Measurements from ENCODE around the gene TNNT3. TPM values are rescaled to one million over a fixed set of nuclear protein-coding genes. Genes with fewer than 3 reads are reported as not detected.

TNNT3 gene
- total RNA-seq, 4 donors from 2014 or later, result 3.2 to 60.6 (median 29.3) TPM; not detected in 1

- H3K27me3 ChIP-seq, result no peaks in the 10 kb centered on the region
- DNase-seq, result peak in 1 of 2 donors; percentile 12
- peak overlapping the region in 1 of 2 donors; percentile 61 for H3K27ac ChIP-seq
- no peak overlapping the region for H3K4me3 ChIP-seq
- intact Hi-C loops (cut with DNase I; ENCODE audit: low total_unique reads), result no loop called here
- H3K9me3 ChIP-seq, result no peaks in the 10 kb centered on the region
- TF ChIP-seq POLR2A (IDR thresholded peaks at IDR 0.05), result no peak
- H3K4me1 ChIP-seq, result no peaks in the 10 kb centered on the region
- no peaks in the 10 kb centered on the region for H3K36me3 ChIP-seq
Observed at GRCh38 chr11:1967641-1968225, 48.2 kb downstream of the TNNT3 start.

GRCh38 chr11:1968454-1969002, 49.0 kb downstream of the TNNT3 start:
- H3K9me3 ChIP-seq, result no peaks in the 10 kb centered on the region
- DNase-seq, result peak in 1 of 2 donors; percentile 16
- H3K4me1 ChIP-seq, result no peaks in the 10 kb centered on the region
- no peak overlapping the region for H3K4me3 ChIP-seq
- intact Hi-C loops (cut with DNase I; ENCODE audit: low total_unique reads), result no loop called here
- no peak overlapping the region for H3K27ac ChIP-seq
- H3K36me3 ChIP-seq, result no peaks in the 10 kb centered on the region
- H3K27me3 ChIP-seq, result no peaks in the 10 kb centered on the region
- TF ChIP-seq CTCF (IDR thresholded peaks at IDR 0.05), result no peak
- TF ChIP-seq POLR2A (IDR thresholded peaks at IDR 0.05), result no peak

DNA sequence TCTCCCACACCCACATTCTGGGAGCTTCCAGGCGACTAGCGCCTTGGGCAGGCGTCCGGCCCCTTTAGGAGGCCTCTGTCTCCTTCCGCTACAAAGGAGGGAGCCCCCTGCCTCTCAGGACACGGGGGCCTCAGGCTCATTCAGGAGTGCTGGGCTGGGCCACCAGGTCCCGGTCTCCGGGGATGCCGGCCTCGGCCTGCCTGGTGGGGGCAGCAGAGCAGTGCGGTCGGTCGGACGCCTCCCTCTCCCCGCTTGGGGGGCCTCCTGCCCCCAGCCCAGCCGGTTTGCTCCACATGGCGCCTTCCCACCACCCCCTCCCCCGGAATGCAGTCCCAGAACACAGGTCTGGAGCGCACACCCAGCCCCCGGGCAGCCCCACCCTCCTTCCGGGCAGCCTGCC, 49.5 kb downstream of the TNNT3 start:
- Histone ChIP-seq H3K36me3 (no peaks in the 10 kb centered on the region), H3K27ac (no peak overlapping the region), H3K4me3 (no peak overlapping the region), H3K9me3 (no peaks in the 10 kb centered on the region), H3K27me3 (no peaks in the 10 kb centered on the region), H3K4me1 (no peaks in the 10 kb centered on the region)
- intact Hi-C loops (cut with DNase I; ENCODE audit: low total_unique reads), result no loop called here
- TF ChIP-seq POLR2A (IDR thresholded peaks at IDR 0.05) (no peak), CTCF (IDR thresholded peaks at IDR 0.05) (no peak)
- no peak for DNase-seq

GRCh38 chr11:1969776-1970175, 50.3 kb downstream of the TNNT3 start:
- no peaks in the 10 kb centered on the region for H3K27me3 ChIP-seq
- H3K4me1 ChIP-seq, result no peaks in the 10 kb centered on the region
- H3K9me3 ChIP-seq, result no peaks in the 10 kb centered on the region
- H3K27ac ChIP-seq, result no peak overlapping the region
- no peak for DNase-seq
- H3K36me3 ChIP-seq, result no peaks in the 10 kb centered on the region
- TF ChIP-seq POLR2A (IDR thresholded peaks at IDR 0.05), result no peak
- TF ChIP-seq CTCF (IDR thresholded peaks at IDR 0.05), result no peak
- H3K4me3 ChIP-seq, result no peak overlapping the region
- intact Hi-C loops (cut with DNase I; ENCODE audit: low total_unique reads), result no loop called here

DNA sequence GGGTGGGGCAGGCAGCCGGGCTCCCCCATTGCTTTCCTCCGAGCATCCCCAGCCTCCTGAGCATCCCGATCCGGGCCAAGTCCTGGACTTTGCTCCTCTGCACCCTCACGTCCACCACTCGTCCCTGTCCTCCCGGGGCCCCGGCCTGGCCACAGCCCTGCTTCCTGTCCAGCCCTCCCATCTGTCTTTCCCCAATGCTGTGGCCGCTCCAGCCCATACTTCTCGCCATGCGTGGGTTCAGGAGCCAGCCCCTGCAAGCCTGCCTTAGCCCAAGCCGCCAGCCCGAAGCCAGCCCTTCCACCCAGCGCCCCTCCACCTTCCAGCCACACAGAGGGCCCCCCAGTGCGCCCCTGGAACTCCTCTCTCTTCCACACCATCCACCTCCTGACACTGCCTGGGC, 51.5 kb downstream of the TNNT3 start:
- H3K4me1 ChIP-seq, result no peaks in the 10 kb centered on the region
- H3K27me3 ChIP-seq, result no peaks in the 10 kb centered on the region
- intact Hi-C loops (cut with DNase I; ENCODE audit: low total_unique reads), result no loop called here
- H3K9me3 ChIP-seq, result no peaks in the 10 kb centered on the region
- peak in 1 of 2 donors; percentile 13 for DNase-seq
- H3K4me3 ChIP-seq, result no peak overlapping the region
- no peak for TF ChIP-seq CTCF (IDR thresholded peaks at IDR 0.05)
- TF ChIP-seq POLR2A (IDR thresholded peaks at IDR 0.05), result no peak
- no peaks in the 10 kb centered on the region for H3K36me3 ChIP-seq
- H3K27ac ChIP-seq, result no peak overlapping the region

Measured in uterus (tissue), 4 donors.